Measurements from ENCODE around the gene MYCBPAP. TPM values are rescaled to one million over a fixed set of nuclear protein-coding genes. Genes with fewer than 3 reads are reported as not detected.

The MYCBPAP gene
- total RNA-seq, 4 donors from 2014 or later: not detected

GRCh38 chr17:50521514-50521913, 13.3 kb downstream of the MYCBPAP start:
- no peak for DNase-seq
- intact Hi-C loops (cut with DNase I; ENCODE audit: low total_unique reads): no loop called here
- in situ Hi-C loops (cut with MboI; ENCODE audit: low sequenced_read_pairs in 4 of 4): no loop called here

GRCh38 chr17:50522766-50523165, 14.5 kb downstream of the MYCBPAP start:
- Histone ChIP-seq H3K4me1 (no peaks in the 10 kb centered on the region), H3K4me3 (no peak overlapping the region), H3K9me3 (no peaks in the 10 kb centered on the region), H3K27ac (peak overlapping the region in 3 of 4 donors; percentile 30 to 59 (median 43)), H3K27me3 (no peaks in the 10 kb centered on the region), H3K36me3 (no peaks in the 10 kb centered on the region)
- peak; percentile 21 to 29 for DNase-seq
- in situ Hi-C loops (cut with MboI; ENCODE audit: low sequenced_read_pairs in 4 of 4) (no loop called here), intact Hi-C loops (cut with DNase I; ENCODE audit: low total_unique reads) (no loop called here)
- peak; percentile 81 to 89 for ATAC-seq
- no peak for TF ChIP-seq POLR2A (IDR thresholded peaks at IDR 0.05)

More at GRCh38 chr17:50521514-50521913, 13.3 kb downstream of the MYCBPAP start:
- Histone ChIP-seq H3K27ac (no peak overlapping the region), H3K4me3 (no peak overlapping the region), H3K36me3 (no peaks in the 10 kb centered on the region), H3K9me3 (no peaks in the 10 kb centered on the region), H3K27me3 (no peaks in the 10 kb centered on the region), H3K4me1 (no peaks in the 10 kb centered on the region)
- no peak for ATAC-seq
- TF ChIP-seq CTCF (IDR thresholded peaks at IDR 0.05 in 4 of 5, conservative IDR thresholded peaks at IDR 0.05 in 1 of 5) (no peak), POLR2A (IDR thresholded peaks at IDR 0.05) (no peak)

GRCh38 chr17:50523208-50523607, 15.0 kb downstream of the MYCBPAP start:
- in situ Hi-C loops (cut with MboI; ENCODE audit: low sequenced_read_pairs in 4 of 4) (no loop called here), intact Hi-C loops (cut with DNase I; ENCODE audit: low total_unique reads) (no loop called here)
- H3K27ac ChIP-seq: peak overlapping the region in 3 of 4 donors; percentile 30 to 59 (median 43)
- DNase-seq: no peak
- TF ChIP-seq POLR2A (IDR thresholded peaks at IDR 0.05) (no peak), CTCF (IDR thresholded peaks at IDR 0.05 in 4 of 5, conservative IDR thresholded peaks at IDR 0.05 in 1 of 5) (no peak)
- no peaks in the 10 kb centered on the region for H3K36me3 ChIP-seq
- no peaks in the 10 kb centered on the region for H3K4me1 ChIP-seq
- H3K4me3 ChIP-seq: no peak overlapping the region
- ATAC-seq: peak; percentile 50 to 66
- H3K27me3 ChIP-seq: no peaks in the 10 kb centered on the region
- H3K9me3 ChIP-seq: no peaks in the 10 kb centered on the region

- in situ Hi-C loops (cut with MboI; ENCODE audit: low sequenced_read_pairs in 4 of 4): loop anchor here in 2 of 4 donors (25.0 kb wide), 2 partner anchors 112 to 312 kb away; partner anchors contain the start of genes ABCC3 (in 1 of the 2) and WFIKKN2 (in 1 of the 2)
Observed at GRCh38 chr17:50524838-50525237, 16.6 kb downstream of the MYCBPAP start.

More at GRCh38 chr17:50524838-50525237, 16.6 kb downstream of the MYCBPAP start:
- H3K27me3 ChIP-seq: no peaks in the 10 kb centered on the region
- ATAC-seq (no peak), DNase-seq (no peak)
- no peaks in the 10 kb centered on the region for H3K9me3 ChIP-seq
- TF ChIP-seq CTCF (IDR thresholded peaks at IDR 0.05 in 4 of 5, conservative IDR thresholded peaks at IDR 0.05 in 1 of 5) (no peak), POLR2A (IDR thresholded peaks at IDR 0.05) (no peak)
- H3K36me3 ChIP-seq: no peaks in the 10 kb centered on the region
- intact Hi-C loops (cut with DNase I; ENCODE audit: low total_unique reads): no loop called here
- H3K4me1 ChIP-seq: no peaks in the 10 kb centered on the region
- no peak overlapping the region for H3K4me3 ChIP-seq
- no peak overlapping the region for H3K27ac ChIP-seq
